GM10847 (cell line): ENCODE data around the gene RUNDC3A.

Source experiments
- POLR2A ChIP-seq: IDR thresholded peaks from 2 replicates; pipeline ENCODE4 v1.6.1; 2011; ENCODE audit not compliant: insufficient read length; ENCODE audit errors: extremely low read depth

The RUNDC3A gene

DNA sequence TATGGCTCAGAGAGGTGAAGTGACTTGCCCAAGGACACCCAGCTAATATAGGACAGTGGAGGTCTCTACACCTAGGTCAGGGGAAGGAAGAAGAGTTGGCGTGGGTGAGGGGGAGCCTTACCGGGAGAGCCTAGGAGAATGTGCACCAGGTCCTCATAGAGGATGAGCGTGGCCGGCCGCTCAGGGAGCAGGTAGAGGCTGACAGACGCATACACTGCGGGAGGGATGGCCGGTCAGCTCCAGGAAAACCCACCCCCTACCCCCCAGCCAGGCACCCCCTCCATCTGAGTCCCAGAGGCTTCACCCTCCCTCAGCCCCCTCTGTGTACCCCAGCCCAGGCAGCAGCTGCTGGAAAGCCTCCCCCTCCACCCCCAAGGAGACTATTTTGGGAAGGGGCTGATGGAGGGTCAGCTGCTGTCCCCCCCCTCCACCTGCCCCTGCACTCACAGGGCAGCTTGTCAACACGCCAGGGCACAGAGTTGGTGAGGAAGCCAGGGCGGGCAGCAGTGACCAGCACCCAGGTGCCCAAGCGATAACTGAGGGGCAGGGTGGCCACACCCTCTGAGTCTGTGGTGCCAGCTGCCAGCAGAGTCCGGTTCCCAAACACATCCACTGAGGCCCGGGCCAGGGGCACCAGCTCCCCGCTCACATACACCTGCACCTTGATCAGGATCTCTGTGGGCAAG lies 51.2 kb downstream of the RUNDC3A start:
- TF ChIP-seq POLR2A, result no peak

DNA sequence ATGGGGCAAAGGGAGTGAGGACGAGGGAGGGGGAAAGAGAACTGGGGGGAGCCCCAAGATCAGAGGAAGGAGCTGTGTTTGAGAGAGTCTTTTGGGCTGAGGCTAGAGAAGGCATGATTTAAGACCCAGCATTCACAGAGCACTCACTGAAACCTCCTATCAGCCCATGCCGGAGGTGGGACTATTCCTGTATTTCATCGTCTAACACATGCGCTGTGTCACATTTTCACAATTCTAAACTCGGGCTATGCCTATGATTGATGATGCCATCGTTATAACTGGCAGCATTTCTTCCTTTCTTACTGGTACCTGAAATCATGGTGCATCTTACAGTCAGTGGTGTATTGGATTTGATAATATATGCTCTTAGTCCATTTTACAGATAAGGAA lies 51.7 kb downstream of the RUNDC3A start:
- TF ChIP-seq POLR2A, result no peak

DNA sequence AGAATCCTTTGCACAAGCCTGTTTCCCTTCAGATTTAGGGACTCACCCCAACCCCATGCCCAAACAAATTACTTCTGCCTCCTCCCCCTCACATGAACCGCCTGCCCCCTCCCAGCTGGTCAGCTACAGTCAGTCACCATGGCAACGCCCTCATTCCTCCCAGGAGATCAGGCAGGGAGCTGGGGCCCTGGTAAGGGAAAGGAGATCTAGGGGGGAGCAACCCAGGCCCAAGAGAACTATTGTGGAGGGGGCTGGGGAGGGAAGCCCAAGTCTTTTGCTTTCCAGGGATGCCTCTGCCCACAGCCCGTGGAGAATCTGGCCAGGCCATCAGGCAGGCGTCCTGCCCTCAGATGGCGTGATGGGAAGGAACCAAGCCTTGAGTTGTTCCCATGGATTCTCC lies 52.4 kb downstream of the RUNDC3A start:
- no peak for TF ChIP-seq POLR2A

DNA sequence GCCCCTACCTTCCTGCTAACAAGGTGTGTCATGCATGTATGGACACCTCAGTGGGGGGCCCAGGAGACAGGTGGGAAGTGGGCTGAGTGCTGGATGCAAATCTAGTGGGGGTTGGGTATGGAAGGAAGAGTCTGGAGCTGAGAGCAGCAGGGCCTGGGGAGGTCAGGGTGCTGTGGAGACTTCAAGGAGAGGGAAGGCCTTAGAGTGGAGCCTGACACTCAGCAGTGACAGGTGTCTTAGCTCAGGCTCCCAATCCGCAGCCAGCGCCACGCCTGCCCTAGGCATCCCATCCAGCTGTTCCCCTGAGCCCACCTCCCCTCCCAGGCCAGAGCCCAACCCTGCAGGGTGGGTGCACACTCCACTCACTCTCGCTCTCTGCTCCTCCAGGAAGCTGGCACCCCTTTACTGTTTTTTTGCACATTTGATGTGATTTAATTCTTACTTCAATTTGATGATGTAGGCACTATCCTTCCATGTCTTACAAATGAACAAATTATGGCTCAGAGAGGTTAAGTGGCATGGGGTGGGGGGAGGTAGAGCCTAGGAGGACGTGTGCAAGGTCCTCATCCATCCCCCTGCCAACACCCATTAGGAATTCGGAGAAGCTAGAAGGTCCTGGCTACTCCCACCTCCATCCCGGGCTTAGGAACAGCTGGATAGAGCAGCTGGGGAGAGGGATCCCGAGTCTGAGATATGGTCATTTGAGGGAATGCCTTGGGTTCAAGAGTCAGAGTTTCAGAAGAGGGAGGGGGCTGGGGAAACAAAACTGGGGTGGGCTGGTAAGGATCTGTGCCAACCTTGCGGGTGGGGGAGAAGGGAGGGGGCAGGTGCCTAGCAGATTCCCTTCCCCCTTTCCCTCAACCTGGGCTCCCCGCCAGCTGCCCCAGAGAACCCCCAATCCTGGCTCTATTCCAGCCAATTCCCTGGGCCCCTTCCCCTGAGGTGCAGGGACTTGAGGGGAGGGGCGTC lies 53.2 kb downstream of the RUNDC3A start:
- no peak for TF ChIP-seq POLR2A

DNA sequence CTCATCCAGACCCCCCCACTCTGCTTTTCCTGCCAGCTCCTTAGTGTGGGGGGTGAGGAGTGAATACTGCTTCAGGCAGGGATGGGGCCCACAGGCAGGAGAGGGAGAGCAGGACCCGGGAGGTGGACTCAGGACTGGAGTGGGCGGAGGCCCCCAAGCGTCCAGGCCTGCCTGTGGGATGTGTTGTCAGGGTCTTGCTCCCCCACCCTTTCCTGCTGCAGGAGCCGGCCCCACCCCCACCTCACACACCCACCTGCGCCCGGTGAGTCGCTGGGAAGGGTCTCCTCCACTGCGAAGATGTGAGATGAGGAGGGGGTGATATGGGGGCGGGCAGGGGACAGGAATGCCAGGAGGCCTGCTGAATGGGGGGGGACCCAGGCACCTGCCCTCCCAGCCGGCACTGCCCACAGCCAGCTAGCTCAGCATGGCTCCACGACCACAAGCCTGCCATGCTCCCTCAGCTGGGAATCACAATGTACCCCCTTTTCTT lies 54.1 kb downstream of the RUNDC3A start:
- no peak for TF ChIP-seq POLR2A

DNA sequence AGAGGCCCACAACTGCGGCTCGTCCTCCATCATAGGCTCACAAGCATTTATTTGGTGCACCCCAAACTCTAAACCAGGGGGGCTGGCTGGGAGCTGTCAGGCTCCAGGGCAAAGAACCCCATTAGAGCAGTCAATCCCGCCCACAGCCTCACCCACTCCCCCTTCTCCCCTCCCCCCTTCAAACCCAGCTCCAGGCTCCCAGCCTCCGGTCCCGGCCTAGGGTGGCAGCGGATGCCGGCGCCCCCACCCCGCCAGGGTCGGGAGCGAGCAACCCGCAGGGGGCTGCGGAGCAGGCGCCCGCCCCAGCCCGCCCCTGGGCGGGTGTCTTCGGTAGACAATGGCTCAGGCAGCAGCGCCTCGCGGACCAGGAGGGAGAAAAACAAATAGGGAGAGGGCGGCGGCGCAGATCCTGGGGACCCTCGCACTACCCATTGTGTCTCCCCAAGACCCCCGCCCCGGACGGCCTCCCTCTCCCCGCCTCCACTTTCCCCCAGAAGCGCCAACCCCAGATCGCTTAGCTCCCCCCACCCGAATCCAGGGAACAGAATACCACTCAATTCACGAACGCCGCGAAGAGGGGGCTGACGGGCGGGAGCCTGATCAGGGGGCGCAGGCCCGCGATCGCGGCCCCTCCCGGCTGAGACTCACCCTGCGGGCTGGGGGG lies 54.7 kb downstream of the RUNDC3A start:
- TF ChIP-seq POLR2A, result no peak

DNA sequence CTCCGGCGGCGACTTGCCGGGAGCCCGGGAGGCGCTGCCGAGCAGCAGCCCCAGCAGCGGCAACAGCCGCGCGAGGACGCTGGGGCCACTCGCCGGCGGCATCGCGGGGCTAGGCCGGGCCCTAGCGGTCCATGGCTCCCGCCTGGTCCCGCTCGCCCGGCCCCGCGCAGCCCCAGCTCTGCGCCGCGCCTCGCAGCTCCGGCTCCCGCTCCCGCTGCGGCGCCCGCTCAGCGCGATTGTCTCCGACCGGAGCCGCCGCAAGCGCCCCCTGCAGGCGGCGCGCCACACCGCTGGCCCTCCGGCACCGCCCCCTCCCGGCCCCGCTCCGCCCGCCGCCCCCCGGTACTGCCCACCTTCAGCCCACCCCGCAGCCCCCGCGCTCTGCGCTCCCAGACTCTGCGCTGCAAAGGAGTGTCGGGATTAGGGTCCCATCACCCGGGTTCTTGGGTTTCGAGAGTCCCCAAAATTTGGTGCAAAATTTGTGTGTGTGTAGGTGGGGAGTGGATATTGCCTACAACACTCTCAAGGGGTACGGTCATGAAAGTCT lies 55.3 kb downstream of the RUNDC3A start, which contains the start of gene FAM171A2:
Gene FAM171A2, minus strand, starts transcription at position 241 of the 547 bp plus-strand sequence. Its CDS starts 139 bp downstream, at position 102.
- no peak for TF ChIP-seq POLR2A

DNA sequence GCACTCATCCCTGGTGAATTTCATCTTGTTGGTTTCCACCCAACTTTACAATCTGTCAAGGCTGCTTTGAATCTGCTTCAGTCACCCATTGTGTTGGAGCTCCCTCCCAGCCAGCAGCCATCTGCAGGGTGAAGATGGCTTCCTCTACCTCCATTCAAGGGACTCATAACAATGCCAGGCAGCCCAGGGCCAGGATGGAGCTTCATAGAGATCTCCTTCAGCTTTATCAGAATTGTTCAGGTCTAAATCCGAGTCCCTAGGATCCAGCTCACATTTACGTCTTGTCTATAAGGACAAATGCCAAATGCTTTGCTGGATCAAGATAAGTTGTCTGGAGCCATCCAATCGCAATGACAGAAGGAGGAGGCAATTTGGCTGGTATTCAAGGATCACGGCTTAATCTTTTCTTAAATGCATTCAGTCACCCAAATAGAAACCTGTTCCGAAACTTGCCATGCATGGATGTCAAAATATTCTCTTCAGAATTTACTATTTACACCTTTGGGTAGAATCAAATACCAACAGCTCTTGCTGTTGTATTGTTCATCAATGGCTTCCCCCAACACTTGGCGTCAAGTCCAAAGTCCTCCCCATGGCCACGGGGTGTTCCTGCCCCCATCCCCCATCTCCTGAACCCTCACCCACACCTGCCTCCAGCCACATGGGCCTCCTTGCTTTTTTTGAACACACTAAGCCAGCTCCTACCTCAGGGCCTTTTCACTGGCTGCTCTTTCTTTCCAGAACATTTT lies 59.0 kb downstream of the RUNDC3A start:
- TF ChIP-seq POLR2A, result no peak
